Measurements from ENCODE around the gene NPHS2.

The NPHS2 gene

GRCh38 chr1:179510038-179510437 is 65.7 kb downstream of the NPHS2 start:
- no peaks in the 10 kb centered on the region for H3K36me3 ChIP-seq (ENCODE audit: insufficient read depth, low read length)
- no peaks in the 10 kb centered on the region for H3K4me1 ChIP-seq (ENCODE audit: insufficient read depth, low read length)
- no peak overlapping the region for H3K9ac ChIP-seq (ENCODE audit: low read depth, low read length)
- no peaks in the 10 kb centered on the region for H3K9me3 ChIP-seq (ENCODE audit: control insufficient read depth, insufficient read depth, low read length)

GRCh38 chr1:179509384-179509783 is 66.4 kb downstream of the NPHS2 start:
- Histone ChIP-seq H3K4me1 (ENCODE audit: insufficient read depth, low read length) (no peaks in the 10 kb centered on the region), H3K36me3 (ENCODE audit: insufficient read depth, low read length) (no peaks in the 10 kb centered on the region), H3K9ac (ENCODE audit: low read depth, low read length) (no peak overlapping the region), H3K9me3 (ENCODE audit: control insufficient read depth, insufficient read depth, low read length) (no peaks in the 10 kb centered on the region)

DNA sequence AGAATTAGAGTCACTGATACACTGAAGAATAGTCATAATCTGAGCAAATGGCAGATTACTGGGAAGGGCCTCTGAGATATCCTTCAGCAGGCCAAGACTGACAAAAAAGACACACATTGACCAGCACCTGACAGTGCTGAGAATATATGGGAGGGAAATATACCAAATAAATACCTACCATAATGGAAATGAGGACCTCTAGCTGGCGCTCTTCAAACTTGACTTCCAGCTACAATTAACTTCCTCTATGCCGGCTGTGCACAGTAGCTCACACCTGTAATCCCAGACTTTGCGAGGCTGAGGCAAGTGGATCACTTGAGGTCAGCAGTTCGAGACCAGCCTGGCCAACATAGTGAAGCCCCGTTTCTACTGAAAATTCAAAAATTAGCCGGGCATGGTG is 69.5 kb downstream of the NPHS2 start:
- Histone ChIP-seq H3K4me1 (ENCODE audit: insufficient read depth, low read length) (no peaks in the 10 kb centered on the region), H3K36me3 (ENCODE audit: insufficient read depth, low read length) (no peaks in the 10 kb centered on the region), H3K9ac (ENCODE audit: low read depth, low read length) (no peak overlapping the region), H3K9me3 (ENCODE audit: control insufficient read depth, insufficient read depth, low read length) (no peaks in the 10 kb centered on the region)
